IPS DF 6.9 (cell line): ENCODE data around the gene TARS2.

ENCODE experiments used
- DNase-seq: peaks from one replicate; pipeline ENCODE4 v3.0.0-alpha.2; 2013; ENCODE audit warnings: low read depth, low spot score
- H3K27ac ChIP-seq: one replicate; pipeline ENCODE4 v1.5.1; 2013; ENCODE audit warnings: low read length, control low read depth
- H3K27me3 ChIP-seq: 2 replicates; pipeline ENCODE4 v1.6.1; 2013; ENCODE audit warnings: mild to moderate bottlenecking, low read length; ENCODE audit not compliant: control insufficient read depth, insufficient read depth
- H3K36me3 ChIP-seq: 2 replicates; pipeline ENCODE4 v1.6.1; 2013; ENCODE audit warnings: low read length; ENCODE audit not compliant: control insufficient read depth, insufficient read depth
- H3K4me1 ChIP-seq: 2 replicates; pipeline ENCODE4 v1.6.1; 2013; ENCODE audit warnings: low read length; ENCODE audit not compliant: control insufficient read depth, insufficient read depth
- H3K4me3 ChIP-seq: 2 replicates; pipeline ENCODE4 v1.5.1; 2013; ENCODE audit warnings: mild to moderate bottlenecking, low read length
- H3K9me3 ChIP-seq: 2 replicates; pipeline ENCODE4 v1.6.1; 2013; ENCODE audit warnings: low read length, inconsistent platforms; ENCODE audit not compliant: control insufficient read depth, insufficient read depth
- WGBS: extraction: QIAGEN DNeasy Blood & Tissue Kit; methylation state at CpG from one replicate; pipeline ENCODE4 v1.1.7; 2013; ENCODE audit warnings: mixed read lengths, missing lambda C conversion rate; ENCODE audit not compliant: insufficient read length, insufficient coverage; 5-methylcytosine and 5-hydroxymethylcytosine counted together

Gene TARS2

GRCh38 chr1:150536836-150537731 lies 49.9 kb downstream of the TARS2 start:
- H3K27me3 ChIP-seq = no peaks in the 10 kb centered on the region
- H3K36me3 ChIP-seq = no peaks in the 10 kb centered on the region
- H3K9me3 ChIP-seq = no peaks in the 10 kb centered on the region
- DNase-seq = no peak
- H3K4me3 ChIP-seq = no peak overlapping the region
- H3K27ac ChIP-seq = no peak overlapping the region
- no peaks in the 10 kb centered on the region; the same call in 1 of the 2 replicates for H3K4me1 ChIP-seq
- no CpG with 5 or more reads among the region's 12 CpGs for WGBS

GRCh38 chr1:150537732-150538684 lies 50.8 kb downstream of the TARS2 start:
- no CpG with 5 or more reads among the region's 17 CpGs for WGBS
- H3K27me3 ChIP-seq = no peaks in the 10 kb centered on the region
- DNase-seq = no peak
- no peak overlapping the region for H3K4me3 ChIP-seq
- H3K4me1 ChIP-seq = no peaks in the 10 kb centered on the region; the same call in 1 of the 2 replicates
- no peaks in the 10 kb centered on the region for H3K9me3 ChIP-seq
- no peaks in the 10 kb centered on the region for H3K36me3 ChIP-seq
- no peak overlapping the region for H3K27ac ChIP-seq

GRCh38 chr1:150543500-150544143 lies 56.4 kb downstream of the TARS2 start:
- Histone ChIP-seq H3K9me3 (no peaks in the 10 kb centered on the region), H3K4me1 (no peaks in the 10 kb centered on the region), H3K27me3 (peaks cover 2% of the 10 kb centered on the region; the same call in 1 of the 2 replicates), H3K4me3 (no peak overlapping the region), H3K27ac (no peak overlapping the region), H3K36me3 (no peaks in the 10 kb centered on the region)
- no peak for DNase-seq
- WGBS = no CpG with 5 or more reads among the region's 13 CpGs

GRCh38 chr1:150544204-150544603 lies 57.0 kb downstream of the TARS2 start:
- H3K4me1 ChIP-seq = no peaks in the 10 kb centered on the region
- no peaks in the 10 kb centered on the region for H3K36me3 ChIP-seq
- no peaks in the 10 kb centered on the region for H3K9me3 ChIP-seq
- peaks cover 3% of the 10 kb centered on the region; the same call in 1 of the 2 replicates for H3K27me3 ChIP-seq
- no CpG with 5 or more reads among the region's 3 CpGs for WGBS
- DNase-seq = no peak
- H3K27ac ChIP-seq = no peak overlapping the region
- no peak overlapping the region for H3K4me3 ChIP-seq

GRCh38 chr1:150545486-150546032 lies 58.3 kb downstream of the TARS2 start:
- Histone ChIP-seq H3K27ac (no peak overlapping the region), H3K4me3 (no peak overlapping the region), H3K36me3 (no peaks in the 10 kb centered on the region), H3K4me1 (0 out of 2 replicates have a peak, but pooled peaks cover 1% of the 10 kb centered on the region), H3K9me3 (no peaks in the 10 kb centered on the region), H3K27me3 (peaks cover 3% of the 10 kb centered on the region; the same call in 1 of the 2 replicates)
- DNase-seq = no peak
- WGBS = no CpG with 5 or more reads among the region's 6 CpGs

GRCh38 chr1:150546294-150546937 lies 59.2 kb downstream of the TARS2 start:
- no CpG with 5 or more reads among the region's 16 CpGs for WGBS
- H3K4me1 ChIP-seq = 0 out of 2 replicates have a peak, but pooled peaks cover 1% of the 10 kb centered on the region
- no peak overlapping the region for H3K4me3 ChIP-seq
- H3K27ac ChIP-seq = no peak overlapping the region
- no peaks in the 10 kb centered on the region for H3K36me3 ChIP-seq
- no peak for DNase-seq
- H3K27me3 ChIP-seq = peaks cover 3% of the 10 kb centered on the region; the same call in 1 of the 2 replicates
- H3K9me3 ChIP-seq = no peaks in the 10 kb centered on the region

- Histone ChIP-seq H3K9me3 (no peaks in the 10 kb centered on the region), H3K36me3 (no peaks in the 10 kb centered on the region), H3K4me1 (peaks cover 8% of the 10 kb centered on the region), H3K27me3 (peaks cover 3% of the 10 kb centered on the region; the same call in 1 of the 2 replicates), H3K4me3 (peak overlapping the region; percentile 53; the same call in 1 of the 2 replicates), H3K27ac (no peak overlapping the region)
- WGBS = no CpG with 5 or more reads among the region's 4 CpGs
- DNase-seq = no peak
Measured at GRCh38 chr1:150548324-150548631, 61.1 kb downstream of the TARS2 start.

- DNase-seq = no peak
- Histone ChIP-seq H3K9me3 (no peaks in the 10 kb centered on the region), H3K27me3 (peaks cover 3% of the 10 kb centered on the region; the same call in 1 of the 2 replicates), H3K36me3 (no peaks in the 10 kb centered on the region), H3K27ac (no peak within 1 kb of the TSS), H3K4me1 (peaks cover 8% of the 10 kb centered on the region), H3K4me3 (peak within 1 kb of the TSS; percentile 53; the same call in 1 of the 2 replicates)
- no CpG with 5 or more reads among the region's 91 CpGs for WGBS
Measured at GRCh38 chr1:150548632-150549495, 61.6 kb downstream of the TARS2 start, which contains the start of gene ADAMTSL4. ADAMTSL4 (plus strand) TSS chr1:150549408; CDS start chr1:150552289, 2,881 bp downstream.
